HEK293T (cell line): ENCODE data around the gene DDX24.

Experiments
- CTCF ChIA-PET: fragments of 350-600 bp; formaldehyde crosslinking; extraction: SDS; loops from one replicate; lab custom pipeline; 2021; ENCODE audit warnings: antibody characterized with exemption, inconsistent platforms; lab: Yijun Ruan, JAX
- POLR2A ChIA-PET: fragments of 350-600 bp; formaldehyde crosslinking; extraction: SDS; loops from one replicate; lab custom pipeline; 2020; ENCODE audit warnings: antibody characterized with exemption, inconsistent platforms; lab: Yijun Ruan, JAX
- DNase-seq: peaks from one replicate; pipeline ENCODE4 v3.0.0; 2012; ENCODE audit warnings: mixed read lengths; ENCODE audit errors: extremely low spot score
- ARNT ChIP-seq: fragments of 450-650 bp; IDR thresholded peaks from 2 replicates; pipeline ENCODE4 v1.6.1; 2017; ENCODE audit warnings: mild to moderate bottlenecking
- BHLHE40 ChIP-seq: fragments of 450-650 bp; IDR thresholded peaks from 2 replicates; pipeline ENCODE4 v1.6.1; 2016; ENCODE audit warnings: mild to moderate bottlenecking, moderate library complexity, borderline replicate concordance
- CTBP1 ChIP-seq: fragments of 450-650 bp; IDR thresholded peaks from 2 replicates; pipeline ENCODE4 v1.6.1; 2016; ENCODE audit warnings: borderline replicate concordance
- ELF4 ChIP-seq: fragments of 450-650 bp; IDR thresholded peaks from 2 replicates; pipeline ENCODE4 v1.6.1; 2017; ENCODE audit warnings: antibody characterized with exemption
- FOXA1 ChIP-seq: fragments of 450-650 bp; IDR thresholded peaks from 2 replicates; pipeline ENCODE4 v1.6.1; 2016; ENCODE audit warnings: mild to moderate bottlenecking
- FOXK2 ChIP-seq: fragments of 450-650 bp; IDR thresholded peaks from 2 replicates; pipeline ENCODE4 v1.6.1; 2016; ENCODE audit warnings: mild to moderate bottlenecking
- FOXM1 ChIP-seq: fragments of 450-650 bp; IDR thresholded peaks from 2 replicates; pipeline ENCODE4 v1.6.1; 2017; ENCODE audit warnings: mild to moderate bottlenecking, borderline replicate concordance
- HDGF ChIP-seq: fragments of 450-650 bp; IDR thresholded peaks from 2 replicates; pipeline ENCODE4 v1.6.1; 2017; ENCODE audit warnings: antibody characterized with exemption, borderline replicate concordance
- L3MBTL2 ChIP-seq: fragments of 450-650 bp; conservative IDR thresholded peaks from 2 replicates; pipeline ENCODE4 v1.6.1; 2016; ENCODE audit warnings: mild to moderate bottlenecking
- LEF1 ChIP-seq: fragments of 450-650 bp; IDR thresholded peaks from 2 replicates; pipeline ENCODE4 v1.6.1; 2017; ENCODE audit warnings: mild to moderate bottlenecking, borderline replicate concordance
- NFRKB ChIP-seq: fragments of 450-650 bp; IDR thresholded peaks from 2 replicates; pipeline ENCODE4 v1.6.1; 2016; ENCODE audit warnings: mild to moderate bottlenecking, moderate library complexity
- PKNOX1 ChIP-seq: fragments of 450-650 bp; IDR thresholded peaks from 2 replicates; pipeline ENCODE4 v1.6.1; 2016
- SP1 ChIP-seq: fragments of 450-650 bp; IDR thresholded peaks from 2 replicates; pipeline ENCODE4 v1.6.1; 2017
- SUZ12 ChIP-seq: fragments of 450-650 bp; IDR thresholded peaks from 2 replicates; pipeline ENCODE4 v1.6.1; 2016; ENCODE audit warnings: mild to moderate bottlenecking
- TARDBP ChIP-seq: fragments of 450-650 bp; IDR thresholded peaks from 2 replicates; pipeline ENCODE4 v1.6.1; 2016
- ZNF384 ChIP-seq: fragments of 450-650 bp; IDR thresholded peaks from 2 replicates; pipeline ENCODE4 v1.6.1; 2016

DDX24 gene

GRCh38 chr14:94042433-94043091 is 38.4 kb downstream of the DDX24 start:
- TF ChIP-seq SP1 (no peak), SUZ12 (no peak), TARDBP (no peak), CTBP1 (no peak), ZNF384 (no peak), ELF4 (no peak)
- ChIA-PET POLR2A (no interaction called here), CTCF (no interaction called here)
- DNase-seq: no peak

- ChIA-PET POLR2A (no interaction called here), CTCF (interaction anchor here (1.0 kb wide), 1 partner anchor 95 kb away, joined by 3 read pairs; no protein-coding TSS in a partner anchor)
- DNase-seq: no peak
- TF ChIP-seq SUZ12: no peak
- TF ChIP-seq ZNF384: no peak
- no peak for TF ChIP-seq L3MBTL2
- no peak for TF ChIP-seq LEF1
- TF ChIP-seq BHLHE40: no peak
- TF ChIP-seq NFRKB: no peak
- no peak for TF ChIP-seq FOXK2
Measured at GRCh38 chr14:94041551-94042346, 39.3 kb downstream of the DDX24 start.

GRCh38 chr14:94040796-94041195 is 40.2 kb downstream of the DDX24 start:
- no peak for DNase-seq
- TF ChIP-seq L3MBTL2: no peak
- TF ChIP-seq ELF4: no peak
- no peak for TF ChIP-seq ZNF384
- no peak for TF ChIP-seq NFRKB
- TF ChIP-seq CTBP1: no peak
- TF ChIP-seq TARDBP: no peak
- no peak for TF ChIP-seq SP1
- no peak for TF ChIP-seq FOXA1
- TF ChIP-seq BHLHE40: no peak
- no peak for TF ChIP-seq FOXM1
- CTCF ChIA-PET: no interaction called here
- POLR2A ChIA-PET: no interaction called here

GRCh38 chr14:94040247-94040646 is 40.8 kb downstream of the DDX24 start:
- no peak for DNase-seq
- CTCF ChIA-PET: no interaction called here
- no peak for TF ChIP-seq FOXA1
- POLR2A ChIA-PET: no interaction called here

GRCh38 chr14:94038921-94039629 is 41.9 kb downstream of the DDX24 start:
- no peak for DNase-seq
- POLR2A ChIA-PET: no interaction called here
- CTCF ChIA-PET: interaction anchor here (4.9 kb wide), 1 partner anchor 98 kb away, joined by 41 read pairs; no protein-coding TSS in a partner anchor
- TF ChIP-seq HDGF (no peak), L3MBTL2 (no peak), BHLHE40 (no peak), FOXM1 (no peak), LEF1 (no peak), CTBP1 (no peak), SP1 (no peak), SUZ12 (no peak), FOXA1 (no peak), NFRKB (no peak), ELF4 (no peak), TARDBP (no peak), PKNOX1 (no peak), ARNT (no peak), FOXK2 (no peak), ZNF384 (no peak)

- ChIA-PET POLR2A (interaction anchor here (1.0 to 1.1 kb wide), 2 partner anchors 13 to 98 kb away, joined by 3 read pairs; partner anchors contain the start of gene OTUB2), CTCF (interaction anchor here (4.9 kb wide), 1 partner anchor 99 kb away, joined by 41 read pairs; no protein-coding TSS in a partner anchor)
- DNase-seq: no peak
- TF ChIP-seq FOXA1: no peak
- no peak for TF ChIP-seq SUZ12
- no peak for TF ChIP-seq FOXK2
- no peak for TF ChIP-seq CTBP1
- TF ChIP-seq NFRKB: no peak
- TF ChIP-seq LEF1: no peak
- TF ChIP-seq PKNOX1: no peak
- TF ChIP-seq TARDBP: no peak
- no peak for TF ChIP-seq BHLHE40
- no peak for TF ChIP-seq FOXM1
Measured at GRCh38 chr14:94038510-94038909, 42.5 kb downstream of the DDX24 start.
